GM19240 (cell line): ENCODE results near the gene TRRAP.

Source experiments
- DNase-seq: peaks from one replicate; pipeline ENCODE4 v3.0.0; 2011; ENCODE audit warnings: low spot score; ENCODE audit not compliant: insufficient read length

The TRRAP gene

GRCh38 chr7:98946389-98946788 lies 68.1 kb downstream of the TRRAP start:
- DNase-seq = no peak

DNA sequence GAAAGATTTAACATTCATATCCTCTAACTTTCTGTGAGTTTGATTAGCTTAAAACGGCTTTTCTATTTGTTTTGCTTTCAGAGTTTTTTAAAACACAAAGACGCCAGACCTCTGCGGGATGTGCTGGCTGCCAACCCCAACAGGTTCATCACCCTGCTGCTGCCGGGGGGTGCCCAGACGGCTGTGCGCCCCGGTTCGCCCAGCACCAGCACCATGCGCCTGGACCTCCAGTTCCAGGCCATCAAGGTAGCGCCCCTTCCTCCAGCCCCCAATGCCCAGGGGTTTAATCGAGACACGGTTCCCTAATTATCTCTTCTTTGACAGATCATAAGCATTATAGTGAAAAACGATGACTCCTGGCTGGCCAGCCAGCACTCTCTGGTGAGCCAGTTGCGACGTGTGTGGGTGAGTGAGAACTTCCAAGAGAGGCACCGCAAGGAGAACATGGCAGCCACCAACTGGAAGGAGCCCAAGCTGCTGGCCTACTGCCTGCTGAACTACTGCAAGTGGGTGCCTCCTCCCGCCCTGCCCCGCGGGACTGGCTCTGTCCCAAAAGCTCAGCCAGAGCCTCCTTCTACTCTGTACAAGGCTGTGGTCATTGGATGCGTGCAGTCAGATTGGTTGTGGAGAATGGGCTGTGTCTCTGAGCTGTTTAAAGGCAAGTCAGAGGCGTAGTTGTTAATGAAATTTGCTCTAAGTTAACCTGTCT lies 71.2 kb downstream of the TRRAP start:
- no peak for DNase-seq

DNA sequence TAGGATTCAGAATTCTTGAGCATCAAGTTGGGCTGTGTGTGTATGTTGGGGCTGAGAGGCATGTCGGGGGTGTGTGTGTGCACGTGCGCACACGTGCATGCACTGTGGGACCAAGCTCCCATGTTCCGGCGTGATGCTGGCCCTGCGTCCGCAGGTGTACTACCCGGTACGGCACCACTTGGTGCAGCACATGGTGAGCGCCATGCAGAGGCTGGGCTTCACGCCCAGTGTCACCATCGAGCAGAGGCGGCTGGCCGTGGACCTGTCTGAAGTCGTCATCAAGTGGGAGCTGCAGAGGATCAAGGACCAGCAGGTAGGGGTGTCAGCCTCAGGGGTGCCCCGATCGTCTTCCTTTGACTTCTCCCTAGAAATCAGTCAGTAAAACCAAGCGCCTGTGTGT lies 77.7 kb downstream of the TRRAP start:
- no peak for DNase-seq

GRCh38 chr7:98956469-98956868 lies 78.1 kb downstream of the TRRAP start:
- DNase-seq = no peak

- no peak for DNase-seq
These were observed 78.6 kb downstream of the TRRAP start for GRCh38 chr7:98956937-98957336.

- no peak for DNase-seq
These were observed 79.4 kb downstream of the TRRAP start for GRCh38 chr7:98957766-98958165.

GRCh38 chr7:98958968-98959367 lies 80.6 kb downstream of the TRRAP start:
- DNase-seq = no peak

GRCh38 chr7:98963305-98963704 lies 85.0 kb downstream of the TRRAP start:
- no peak for DNase-seq

- DNase-seq = no peak
These were observed 86.3 kb downstream of the TRRAP start for GRCh38 chr7:98964596-98964995.

DNA sequence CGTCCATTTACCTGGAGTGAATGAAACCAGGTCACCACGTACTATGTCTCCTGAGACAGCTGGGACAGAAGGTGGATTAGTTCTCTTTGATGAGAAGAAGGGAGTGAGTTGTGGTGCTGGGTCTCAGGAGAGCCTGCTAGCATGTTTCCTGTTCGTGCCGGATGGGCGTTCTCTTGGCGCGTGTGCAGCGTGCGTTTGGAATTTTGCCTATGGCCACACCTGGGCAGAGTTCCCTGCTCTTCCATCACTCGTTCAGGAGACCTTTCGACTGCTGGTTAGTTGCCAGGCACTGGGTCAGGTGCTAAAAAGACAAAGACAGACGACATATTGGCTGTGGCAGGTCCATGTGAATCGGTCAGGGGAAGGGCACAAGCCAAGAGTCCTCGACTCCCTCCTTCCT lies 90.3 kb downstream of the TRRAP start:
- DNase-seq = no peak

- DNase-seq = no peak
These were observed 91.1 kb downstream of the TRRAP start for GRCh38 chr7:98969386-98969785.

- no peak for DNase-seq
These were observed 91.8 kb downstream of the TRRAP start for GRCh38 chr7:98970016-98970615.

- no peak for DNase-seq
These were observed 92.5 kb downstream of the TRRAP start for GRCh38 chr7:98970805-98971204.

GRCh38 chr7:98974205-98974604 lies 95.9 kb downstream of the TRRAP start:
- DNase-seq = no peak

GRCh38 chr7:98974906-98975816 lies 96.8 kb downstream of the TRRAP start:
- no peak for DNase-seq

DNA sequence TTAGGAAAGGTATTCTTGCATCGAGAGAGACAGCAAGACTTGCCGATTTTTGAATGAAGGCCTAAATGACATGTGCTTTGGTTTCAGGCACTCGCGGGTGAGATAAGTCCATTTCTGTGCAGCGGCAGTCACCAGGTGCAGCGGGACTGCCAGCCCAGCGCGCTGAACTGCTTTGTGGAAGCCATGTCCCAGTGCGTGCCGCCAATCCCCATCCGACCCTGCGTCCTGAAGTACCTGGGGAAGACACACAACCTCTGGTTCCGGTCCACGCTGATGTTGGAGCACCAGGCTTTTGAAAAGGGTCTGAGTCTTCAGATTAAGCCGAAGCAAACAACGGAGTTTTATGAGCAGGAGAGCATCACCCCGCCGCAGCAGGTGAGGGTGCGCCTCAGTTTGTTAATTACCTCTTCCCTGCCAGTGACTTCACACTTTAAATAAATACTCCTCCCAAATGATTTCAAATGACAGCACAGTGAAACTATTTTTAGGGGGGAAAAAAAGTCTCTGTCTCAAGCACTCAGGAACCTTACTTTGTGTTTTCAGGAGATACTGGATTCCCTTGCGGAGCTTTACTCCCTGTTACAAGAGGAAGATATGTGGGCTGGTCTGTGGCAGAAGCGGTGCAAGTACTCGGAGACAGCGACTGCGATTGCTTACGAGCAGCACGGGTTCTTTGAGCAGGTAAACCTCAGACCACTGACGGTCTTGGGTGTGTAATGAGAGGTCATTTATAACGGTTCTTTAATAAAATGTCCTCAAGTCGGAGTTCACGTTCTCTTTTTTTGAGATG lies 98.3 kb downstream of the TRRAP start:
- DNase-seq = no peak

GRCh38 chr7:98978672-98979071 lies 100.3 kb downstream of the TRRAP start:
- no peak for DNase-seq

DNA sequence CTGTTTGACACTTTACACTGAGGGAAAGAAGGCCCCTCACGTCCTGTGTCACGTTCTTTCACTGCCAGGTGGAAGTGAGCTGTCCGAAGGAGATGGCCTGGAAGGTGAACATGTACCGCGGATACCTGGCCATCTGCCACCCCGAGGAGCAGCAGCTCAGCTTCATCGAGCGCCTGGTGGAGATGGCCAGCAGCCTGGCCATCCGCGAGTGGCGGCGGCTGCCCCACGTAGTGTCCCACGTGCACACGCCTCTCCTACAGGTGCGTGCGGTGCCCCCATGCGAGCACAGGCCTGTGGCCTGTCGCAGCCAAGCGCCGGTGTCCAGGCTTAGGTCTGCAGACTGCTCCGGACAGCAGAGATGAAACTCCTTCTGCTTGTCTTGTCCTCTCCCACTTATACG lies 103.4 kb downstream of the TRRAP start:
- no peak for DNase-seq

DNA sequence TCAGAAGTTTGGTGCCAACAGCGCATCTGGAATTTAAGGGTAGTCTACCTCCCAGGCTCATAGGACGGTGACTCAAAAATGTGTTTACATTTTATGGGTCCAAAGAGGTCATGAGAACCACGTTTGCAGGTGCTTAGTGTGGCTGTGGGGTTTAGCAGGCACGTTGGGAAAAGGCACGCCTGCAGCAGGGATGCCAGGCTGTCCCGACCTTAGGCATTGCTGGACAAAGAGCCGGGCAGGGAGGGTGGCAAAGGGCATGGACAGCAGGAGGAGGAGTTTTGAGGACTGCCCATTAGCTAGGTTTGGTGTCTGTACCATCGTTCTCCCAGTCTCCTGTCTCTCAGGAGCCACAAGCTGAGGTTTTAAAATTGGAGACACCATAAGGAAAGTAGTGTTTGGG lies 104.4 kb downstream of the TRRAP start:
- no peak for DNase-seq

GRCh38 chr7:98984126-98984525 lies 105.8 kb downstream of the TRRAP start:
- DNase-seq = no peak

- no peak for DNase-seq
These were observed 107.1 kb downstream of the TRRAP start for GRCh38 chr7:98985406-98985805.

DNA sequence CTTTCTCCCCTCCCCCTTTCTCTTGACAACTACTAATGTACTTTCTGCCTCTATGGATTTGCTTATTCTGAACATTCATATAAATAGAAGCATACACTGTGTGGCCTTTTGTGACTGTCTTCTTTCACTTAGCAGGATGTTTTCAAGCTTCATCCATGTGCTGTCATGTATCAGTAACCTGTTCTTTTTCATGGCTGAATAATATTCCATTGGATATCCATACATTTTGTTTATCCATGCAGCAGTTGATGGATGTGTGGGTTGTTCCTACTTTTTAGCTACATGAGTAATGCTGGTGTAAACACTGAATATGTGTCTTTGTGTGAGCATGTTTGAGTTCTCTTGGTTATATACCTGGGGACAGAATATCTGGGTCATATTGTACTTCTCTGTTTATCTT lies 107.6 kb downstream of the TRRAP start:
- no peak for DNase-seq
